Endothelial cell of umbilical vein (primary cell): ENCODE results near the gene BABAM1. TPM values are rescaled to one million over a fixed set of nuclear protein-coding genes. Genes with fewer than 3 reads are reported as not detected.
A peak's percentile ranks its signal among the peaks of the same experiment; 100 is the strongest.
"Not testable (repeated sequence)": the region's sequence is repeated elsewhere in the genome, so short reads cannot be mapped to it uniquely, and the experiment has no call there.

Experiments used
- BruUV-seq: library from RNA; stranded (reverse); fragments of 400-500 nt; replicated peaks from 2 replicates; lab custom pipeline; 2021; lab: Mats Ljungman, UMichigan
- CTCF ChIA-PET: fragments of 300-600, 350-600 bp; sonication (Branson Sonifier 250); formaldehyde crosslinking; loops from one replicate; lab custom pipeline; 2021; ENCODE audit warnings: antibody characterized with exemption, inconsistent platforms; lab: Charles Lee
- POLR2A ChIA-PET: fragments of 300-600, 350-600 bp; sonication (Branson Sonifier 250); formaldehyde crosslinking; loops from one replicate; lab custom pipeline; 2021; ENCODE audit warnings: antibody characterized with exemption, inconsistent platforms; lab: Charles Lee
- DNase-seq: peaks from one replicate; pipeline ENCODE4 v3.0.0-alpha.2; 2011; ENCODE audit warnings: low read depth, low spot score
- FAIRE-seq: peaks from 2 replicates; lab custom pipeline; 2011; peaks lifted over from hg19 to GRCh38; lab: Jason Lieb, UNC
- H2AFZ ChIP-seq: 2 replicates; pipeline ENCODE4 v1.6.0; 2012; ENCODE audit warnings: low read depth, low read length, control low read depth, inconsistent platforms
- H3K27ac ChIP-seq: 2 replicates; pipeline ENCODE4 v1.5.1; 2011; ENCODE audit warnings: low read depth, mild to moderate bottlenecking, control low read depth, low read length, moderate library complexity; ENCODE audit not compliant: insufficient read depth
- H3K27me3 ChIP-seq, 2 experiments: 2 replicates each; pipeline versions ENCODE4 v1.6.0 to v1.6.1; 2011; ENCODE audit warnings: low read length in 2 of 2, mixed read lengths in 1 of 2; ENCODE audit not compliant: control insufficient read depth in 2 of 2, insufficient read depth in 2 of 2
- H3K36me3 ChIP-seq, 2 experiments: 2 replicates in 1 of 2; 3 replicates in 1 of 2; pipeline ENCODE4 v1.5.1; 2011; ENCODE audit warnings: low read length in 2 of 2, mild to moderate bottlenecking in 1 of 2, moderate library complexity in 1 of 2; ENCODE audit not compliant: control insufficient read depth in 2 of 2, insufficient read depth in 2 of 2; ENCODE audit errors: extremely low read depth in 1 of 2
- H3K4me1 ChIP-seq: 3 replicates; pipeline ENCODE4 v1.5.1; 2011; ENCODE audit warnings: mild to moderate bottlenecking, low read length; ENCODE audit not compliant: control insufficient read depth, insufficient read depth; ENCODE audit errors: extremely low read depth
- H3K4me2 ChIP-seq: 2 replicates; pipeline ENCODE4 v1.6.1; 2011; ENCODE audit warnings: low read length, control low read depth, mixed read lengths; ENCODE audit not compliant: insufficient read depth
- H3K4me3 ChIP-seq, 3 experiments: fragments of 200-600 bp in 1 of 3; sonication (generic), shearing (Covaris generic) in 1 of 3; replicated peaks in 1 of 3; 2 replicates each; pipeline ENCODE4 v1.5.1; 2011 to 2016; ENCODE audit warnings: control low read depth in 3 of 3, low read length in 3 of 3, mild to moderate bottlenecking in 2 of 3, inconsistent platforms in 1 of 3, low read depth in 1 of 3, moderate library complexity in 1 of 3; ENCODE audit not compliant: insufficient read depth in 1 of 3
- H3K79me2 ChIP-seq: 2 replicates; pipeline ENCODE4 v1.6.0; 2012; ENCODE audit warnings: low read length, inconsistent platforms; ENCODE audit not compliant: control insufficient read depth, insufficient read depth
- H3K9ac ChIP-seq: replicated peaks from 2 replicates; pipeline ENCODE3; 2011; ENCODE audit warnings: low read length, control low read depth; ENCODE audit not compliant: insufficient read depth; ENCODE audit errors: extremely low read depth
- H3K9me1 ChIP-seq: replicated peaks from 3 replicates; pipeline ENCODE4 v1.6.0; 2011; ENCODE audit warnings: mild to moderate bottlenecking, low read length; ENCODE audit not compliant: control insufficient read depth, insufficient read depth; ENCODE audit errors: extremely low read depth
- H3K9me3 ChIP-seq: replicated peaks from 2 replicates; pipeline ENCODE4 v1.5.1; 2012; ENCODE audit warnings: low read length, inconsistent platforms; ENCODE audit not compliant: control insufficient read depth, insufficient read depth
- H4K20me1 ChIP-seq: replicated peaks from 2 replicates; pipeline ENCODE3; 2011; ENCODE audit warnings: mild to moderate bottlenecking, low read length; ENCODE audit not compliant: control insufficient read depth, insufficient read depth; ENCODE audit errors: extremely low read depth
- EZH2 ChIP-seq: IDR thresholded peaks from 2 replicates; pipeline ENCODE4 v1.6.1; 2012; ENCODE audit warnings: borderline replicate concordance, low read depth, mild to moderate bottlenecking, moderate library complexity, low read length, inconsistent platforms; ENCODE audit not compliant: severe bottlenecking
- FOS ChIP-seq: IDR thresholded peaks from 2 replicates; pipeline ENCODE4 v1.6.1; 2011; ENCODE audit warnings: mild to moderate bottlenecking, low read length, moderate library complexity, borderline replicate concordance; ENCODE audit not compliant: insufficient read depth
- GATA2 ChIP-seq: IDR thresholded peaks from 2 replicates; pipeline ENCODE4 v1.7.0; 2011; ENCODE audit warnings: low read depth, mild to moderate bottlenecking, moderate library complexity, mixed read lengths, low read length; ENCODE audit not compliant: insufficient read length, insufficient read depth
- JUN ChIP-seq: IDR thresholded peaks from 2 replicates; pipeline ENCODE4 v1.6.1; 2011; ENCODE audit warnings: borderline replicate concordance, low read depth; ENCODE audit not compliant: insufficient read length, insufficient read depth
- MYC ChIP-seq: IDR thresholded peaks from one replicate; pipeline ENCODE4 v1.6.1; 2011; ENCODE audit warnings: mild to moderate bottlenecking, low read depth, low read length
- POLR2A ChIP-seq: IDR thresholded peaks from 2 replicates; pipeline ENCODE4 v1.6.1; 2012; ENCODE audit warnings: low read depth, mild to moderate bottlenecking, control low read depth, low read length
- POLR2AphosphoS5 ChIP-seq: IDR thresholded peaks from 2 replicates; pipeline ENCODE4 v1.6.1; 2012; ENCODE audit warnings: low read depth, mild to moderate bottlenecking, control low read depth, low read length, moderate library complexity; ENCODE audit not compliant: insufficient read depth
- dilution Hi-C: fragments of 300-500 bp; cut with MboI; formaldehyde crosslinking; loops from one replicate; pipeline ENCODE4 v1.15.0; 2019; ENCODE audit warnings: low sequenced_read_pairs; ENCODE audit not compliant: extremely low pct_ligation_motif_present
- intact Hi-C: fragments of 100-400 bp; cut with micrococcal nuclease; formaldehyde crosslinking; loops from one replicate; pipeline ENCODE4 v1.10.0; 2022
- polyA plus RNA-seq, 4 experiments: library from polyadenylated mRNA; depleted of rRNA in 3 of 4; stranded (reverse) in 3 of 4; unstranded in 1 of 4; fragments of >200 nt; gene quantifications; 2 replicates each; pipeline versions ENCODE4 v1.2.1 to v1.2.3, GENCODE V29; 2011 to 2012; ENCODE audit warnings: missing spikeins in 1 of 4
- total RNA-seq: library from RNA; stranded (reverse); gene quantifications from 2 replicates; pipeline ENCODE4 v1.2.3, GENCODE V29; 2021
- TF ChIP-seq, protein P1 (sequence below): IDR thresholded peaks from 2 replicates; pipeline ENCODE4 v1.6.1; 2011; ENCODE audit not compliant: insufficient read depth, insufficient read length
- TF ChIP-seq, protein P2 (sequence below), 2 donors: IDR thresholded peaks; 1 replicate in 1 of 2; 2 replicates in 1 of 2; pipeline ENCODE4 v1.5.1; 2011; ENCODE audit warnings: low read length in 2 of 2, mild to moderate bottlenecking in 2 of 2, moderate library complexity in 2 of 2, control low read depth in 1 of 2, inconsistent platforms in 1 of 2, low read depth in 1 of 2; ENCODE audit not compliant: insufficient read depth in 1 of 2; ENCODE audit errors: extremely low read depth in 1 of 2

Gene BABAM1
- total and polyA plus RNA-seq, 2 donors (not counting 3 experiments of a cell fraction or from before 2014, with no cell fraction given) = 118 to 140 TPM

DNA sequence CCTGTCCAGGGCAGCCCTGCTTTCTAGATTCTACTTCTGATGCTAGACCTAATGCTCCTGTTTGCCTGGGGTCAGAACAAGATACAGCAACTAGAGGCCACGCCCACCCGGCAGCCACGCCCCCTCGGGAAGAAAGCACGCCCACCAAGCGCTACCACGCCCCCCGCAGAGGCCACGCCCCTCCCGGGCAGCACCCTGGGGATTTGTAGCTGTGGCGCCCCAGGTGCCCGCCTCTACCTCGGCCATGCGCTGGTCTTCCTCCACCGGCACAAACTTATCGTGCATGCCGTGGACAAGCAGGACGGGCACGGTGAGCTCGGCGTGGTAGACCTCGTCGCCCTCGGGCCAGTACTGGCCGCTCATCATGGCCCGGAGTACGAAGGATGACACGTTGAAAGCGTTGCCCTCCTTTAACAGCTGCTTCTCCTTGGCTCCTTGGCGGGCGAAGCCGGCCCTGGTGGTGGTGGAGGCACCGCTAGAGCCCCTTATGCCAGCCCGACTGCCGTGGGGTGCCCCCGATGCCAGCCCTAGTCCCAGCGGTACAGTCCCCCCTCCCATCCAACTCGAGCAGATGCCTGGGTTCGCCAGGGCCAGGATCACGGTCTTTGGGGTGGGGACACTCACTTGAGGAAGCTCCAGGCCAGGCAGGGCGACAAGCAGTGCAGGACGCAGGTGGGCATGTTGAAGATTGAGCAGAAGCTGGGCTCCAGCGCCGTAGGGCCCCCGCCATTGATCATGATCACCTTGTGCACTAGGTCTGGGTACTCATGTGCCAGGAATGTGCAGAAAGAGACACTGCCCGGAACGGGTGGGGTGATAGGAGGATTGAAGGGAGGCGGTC lies 27.0 kb downstream of the BABAM1 start:
- no peaks in the 10 kb centered on the region for H3K9me3 ChIP-seq
- intact Hi-C loops = no loop called here

DNA sequence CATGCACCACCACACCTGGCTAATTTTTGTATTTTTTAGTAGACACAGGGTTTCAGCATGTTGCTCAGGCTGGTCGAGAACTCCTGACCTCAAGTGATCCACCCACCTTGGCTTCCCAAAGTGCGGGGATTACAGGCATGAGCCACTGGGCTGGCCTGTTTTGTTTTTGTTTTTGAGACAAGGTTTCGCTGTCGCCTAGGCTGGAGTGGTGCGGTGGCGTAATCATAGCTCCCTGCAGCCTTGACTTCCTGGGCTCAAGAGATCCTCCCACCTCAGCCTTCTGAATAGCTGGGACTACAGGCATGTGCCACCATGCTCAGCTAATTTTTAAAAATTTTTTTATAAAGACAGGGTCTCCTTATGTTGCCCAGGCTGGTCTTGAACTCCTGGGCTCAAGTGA lies 28.3 kb downstream of the BABAM1 start:
- H2AFZ ChIP-seq, POLR2A ChIA-PET: not testable (repeated sequence)

More for the DNA sequence above, 27.0 kb downstream of the BABAM1 start:
- ChIA-PET POLR2A (no interaction called here), CTCF (interaction anchor here (0.8 to 4.4 kb wide), 6 partner anchors 10 to 97 kb away, joined by 3 to 70 read pairs (median 9); partner anchors contain the start of genes ABHD8, ANKLE1 and MRPL34)
- no peak for DNase-seq
- Histone ChIP-seq H3K36me3 (peaks cover 0 to 3% of the 10 kb centered on the region in 2 experiments), H3K4me2 (no peak overlapping the region), H3K4me1 (peaks cover 12% of the 10 kb centered on the region), H3K27ac (no peak overlapping the region), H3K9ac (no peak overlapping the region), H3K27me3 (no peaks in the 10 kb centered on the region), H3K4me3 (no peak overlapping the region), H4K20me1 (no peaks in the 10 kb centered on the region), H3K79me2 (no peaks in the 10 kb centered on the region), H2AFZ (no peak overlapping the region), H3K9me1 (no peaks in the 10 kb centered on the region)
- dilution Hi-C loops = no loop called here
- no TSS peak for BruUV-seq
- FAIRE-seq = peak; percentile 26
- no peak for TF ChIP-seq POLR2AphosphoS5
- TF ChIP-seq, protein P1, sequence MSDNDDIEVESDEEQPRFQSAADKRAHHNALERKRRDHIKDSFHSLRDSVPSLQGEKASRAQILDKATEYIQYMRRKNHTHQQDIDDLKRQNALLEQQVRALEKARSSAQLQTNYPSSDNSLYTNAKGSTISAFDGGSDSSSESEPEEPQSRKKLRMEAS = no peak
- no peak for TF ChIP-seq EZH2
- no peak for TF ChIP-seq JUN
- TF ChIP-seq MYC = no peak
- TF ChIP-seq POLR2A = no peak
- no peak for TF ChIP-seq GATA2
- TF ChIP-seq, protein P2, sequence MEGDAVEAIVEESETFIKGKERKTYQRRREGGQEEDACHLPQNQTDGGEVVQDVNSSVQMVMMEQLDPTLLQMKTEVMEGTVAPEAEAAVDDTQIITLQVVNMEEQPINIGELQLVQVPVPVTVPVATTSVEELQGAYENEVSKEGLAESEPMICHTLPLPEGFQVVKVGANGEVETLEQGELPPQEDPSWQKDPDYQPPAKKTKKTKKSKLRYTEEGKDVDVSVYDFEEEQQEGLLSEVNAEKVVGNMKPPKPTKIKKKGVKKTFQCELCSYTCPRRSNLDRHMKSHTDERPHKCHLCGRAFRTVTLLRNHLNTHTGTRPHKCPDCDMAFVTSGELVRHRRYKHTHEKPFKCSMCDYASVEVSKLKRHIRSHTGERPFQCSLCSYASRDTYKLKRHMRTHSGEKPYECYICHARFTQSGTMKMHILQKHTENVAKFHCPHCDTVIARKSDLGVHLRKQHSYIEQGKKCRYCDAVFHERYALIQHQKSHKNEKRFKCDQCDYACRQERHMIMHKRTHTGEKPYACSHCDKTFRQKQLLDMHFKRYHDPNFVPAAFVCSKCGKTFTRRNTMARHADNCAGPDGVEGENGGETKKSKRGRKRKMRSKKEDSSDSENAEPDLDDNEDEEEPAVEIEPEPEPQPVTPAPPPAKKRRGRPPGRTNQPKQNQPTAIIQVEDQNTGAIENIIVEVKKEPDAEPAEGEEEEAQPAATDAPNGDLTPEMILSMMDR (IDR thresholded peaks at IDR 0.05; ENCODE audit: extremely low read depth in 1 of 2, insufficient read depth in 1 of 2, low read depth in 1 of 2, low read length in 2 of 2) = no peak
- TF ChIP-seq FOS = no peak

More for the DNA sequence above, 28.3 kb downstream of the BABAM1 start:
- FAIRE-seq, H4K20me1 ChIP-seq, BruUV-seq, intact Hi-C loops, dilution Hi-C loops, H3K79me2 ChIP-seq, H3K36me3 ChIP-seq, H3K9me1 ChIP-seq, H3K27ac ChIP-seq, H3K9me3 ChIP-seq, H3K27me3 ChIP-seq, H3K9ac ChIP-seq, H3K4me3 ChIP-seq, DNase-seq, H3K4me2 ChIP-seq: not testable (repeated sequence)
- H3K4me1 ChIP-seq = peaks cover 12% of the 10 kb centered on the region
- CTCF ChIA-PET = interaction anchor here (4.4 kb wide), 1 partner anchor 9 kb away, joined by 70 read pairs; the partner anchor contains the start of genes ABHD8 and MRPL34
